GM18519 (cell line): Measurements from ENCODE around the gene EIPR1.
"Not testable (repeated sequence)": the region's sequence is repeated elsewhere in the genome, so short reads cannot be mapped to it uniquely, and the experiment has no call there.

ENCODE experiments used
- ATAC-seq: cut with Tn5 transposase; IDR thresholded peaks from one replicate; pipeline ENCODE4 v1.9.1; 2021; ENCODE audit warnings: mild to moderate bottlenecking, moderate library complexity; ENCODE audit not compliant: unreplicated experiment, low FRiP score

EIPR1 gene

DNA sequence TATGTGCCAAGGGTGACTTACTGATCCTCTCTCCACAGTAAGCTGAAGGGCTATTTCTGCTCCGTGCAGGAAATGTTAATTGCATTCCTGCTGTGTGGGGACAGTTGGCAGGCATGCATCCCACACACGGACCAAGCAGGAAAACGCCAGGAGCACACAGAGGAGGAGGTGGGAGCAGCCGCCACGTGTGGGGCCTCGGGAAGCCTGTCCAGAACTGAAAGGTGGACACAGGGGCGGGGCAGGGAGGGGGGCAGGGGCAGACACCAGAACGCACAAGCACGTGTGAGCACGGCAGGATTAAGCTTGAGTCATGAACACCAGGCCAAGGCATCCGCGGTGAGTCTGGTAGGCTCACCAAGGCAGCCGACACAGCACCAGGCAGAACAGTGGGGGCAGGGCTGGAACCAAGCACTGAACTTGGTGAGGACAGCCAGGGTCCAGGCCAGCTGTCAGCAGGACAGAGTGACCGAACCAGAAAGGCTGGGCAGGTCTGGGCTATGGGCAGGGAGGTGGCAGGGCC, 177.1 kb downstream of the EIPR1 start:
- no peak for ATAC-seq

DNA sequence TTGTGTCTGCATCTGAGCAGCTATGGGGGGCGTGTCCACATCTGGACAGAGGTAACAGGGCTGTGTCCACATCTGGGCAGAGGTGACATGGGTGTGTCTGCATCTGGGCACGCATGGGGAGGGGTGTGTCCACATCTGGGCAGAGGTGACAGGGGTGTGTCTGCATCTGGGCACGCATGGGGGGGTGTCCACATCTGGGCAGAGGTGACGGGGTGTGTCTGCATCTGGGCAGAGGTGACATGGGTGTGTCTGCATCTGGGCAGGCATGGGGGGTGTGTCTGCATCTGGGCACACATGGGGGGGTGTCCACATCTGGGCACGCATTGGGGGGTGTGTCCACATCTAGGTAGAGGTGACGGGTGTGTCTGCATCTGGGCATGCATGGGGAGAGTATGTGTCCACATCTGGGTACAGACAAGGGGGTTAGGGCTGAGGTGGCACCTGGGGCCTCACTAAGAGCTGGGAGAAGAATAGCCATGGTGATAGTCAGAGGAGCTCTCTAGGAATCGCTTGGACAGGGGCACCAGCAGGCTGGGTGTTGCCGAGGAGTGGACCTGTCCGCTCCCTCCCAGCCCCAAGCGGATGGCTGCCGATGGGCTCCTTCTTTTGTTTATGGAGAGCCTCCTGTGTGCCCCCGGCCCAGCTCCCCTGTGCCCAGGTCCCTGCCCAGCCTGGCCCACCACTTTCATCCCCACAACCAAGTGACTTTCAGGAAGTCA, 177.8 kb downstream of the EIPR1 start:
- ATAC-seq: no peak

DNA sequence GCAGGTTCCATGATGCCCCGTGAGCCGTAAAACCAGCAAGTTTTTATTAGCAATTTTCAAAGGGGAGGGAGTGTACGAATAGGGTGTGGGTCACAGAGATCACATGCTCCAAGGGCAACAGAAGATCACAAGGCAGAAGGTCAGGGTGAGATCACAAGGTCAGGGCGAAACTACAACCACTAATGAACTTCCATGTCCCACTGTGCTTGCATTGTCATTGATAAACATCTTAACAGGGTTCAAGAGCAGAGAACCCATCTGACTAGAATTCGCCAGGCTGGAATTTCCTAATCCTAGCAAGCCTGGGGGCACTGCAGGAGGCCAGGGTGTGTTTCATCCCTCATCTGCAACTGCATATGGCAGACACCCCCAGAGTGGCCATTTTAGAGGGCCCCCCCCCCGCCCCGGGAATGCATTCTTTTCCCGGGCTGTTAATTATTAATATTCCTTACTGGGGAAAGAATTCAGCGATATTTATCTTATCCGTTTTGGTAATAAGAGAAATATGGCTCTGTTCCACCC, 178.9 kb downstream of the EIPR1 start:
- not testable (repeated sequence) for ATAC-seq

DNA sequence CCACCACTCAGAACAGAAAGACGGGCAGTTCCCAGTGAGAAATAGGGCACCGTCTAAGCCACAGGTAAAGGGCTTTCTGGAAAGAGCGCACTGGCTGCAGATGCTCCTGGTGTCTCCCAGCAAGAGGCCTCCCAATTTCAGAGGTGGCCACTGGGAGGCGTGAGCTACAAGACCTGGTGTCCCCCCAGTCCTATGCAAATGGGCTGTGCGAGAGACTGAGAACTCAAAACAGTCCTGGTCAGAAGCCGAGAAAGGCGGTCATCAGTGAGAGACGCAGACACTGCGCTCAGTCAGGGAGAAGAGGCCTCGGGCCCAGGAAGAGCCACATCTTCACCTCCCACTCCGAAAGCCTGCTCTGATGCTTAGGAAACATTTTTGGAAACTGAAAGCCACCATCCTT, 179.5 kb downstream of the EIPR1 start:
- no peak for ATAC-seq

DNA sequence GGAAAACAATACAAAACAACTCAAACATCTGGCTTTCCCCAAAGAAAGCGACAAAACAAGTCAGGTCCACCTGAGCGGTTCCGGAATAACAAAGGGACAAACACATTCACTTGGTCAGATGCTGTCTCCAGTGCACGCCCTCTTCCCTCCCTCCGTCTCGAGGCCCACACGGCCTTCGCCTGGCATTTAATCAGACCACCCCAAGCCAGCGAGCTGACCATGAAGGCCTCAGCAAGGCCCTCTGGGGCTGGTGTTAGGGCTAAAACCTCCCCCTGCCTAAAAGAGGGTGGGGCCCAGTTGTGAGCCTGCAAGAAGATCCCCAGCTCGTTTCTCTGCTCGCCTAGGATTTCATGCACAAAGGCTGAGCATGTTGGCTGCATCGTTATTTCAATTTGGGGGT, 180.3 kb downstream of the EIPR1 start:
- no peak for ATAC-seq

DNA sequence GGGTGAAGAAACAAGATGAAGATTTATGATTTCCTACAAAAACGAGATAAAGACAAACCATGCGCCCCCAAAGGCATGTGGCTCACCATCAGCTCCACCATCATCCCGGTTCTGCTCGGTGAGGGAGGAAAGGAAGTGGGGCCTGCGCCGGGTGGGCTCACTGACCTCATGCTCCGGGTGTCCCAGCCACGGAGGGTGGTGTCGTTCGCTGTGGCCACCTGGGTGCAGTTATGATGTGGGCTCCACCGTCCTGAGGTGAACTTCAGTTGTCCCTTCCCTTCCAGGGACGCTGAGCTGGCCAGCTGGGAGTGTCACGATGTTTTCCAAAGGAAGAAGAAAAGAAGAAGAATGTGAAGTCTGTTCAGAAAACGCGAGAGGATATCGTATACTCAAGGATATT, 180.9 kb downstream of the EIPR1 start:
- no peak for ATAC-seq

DNA sequence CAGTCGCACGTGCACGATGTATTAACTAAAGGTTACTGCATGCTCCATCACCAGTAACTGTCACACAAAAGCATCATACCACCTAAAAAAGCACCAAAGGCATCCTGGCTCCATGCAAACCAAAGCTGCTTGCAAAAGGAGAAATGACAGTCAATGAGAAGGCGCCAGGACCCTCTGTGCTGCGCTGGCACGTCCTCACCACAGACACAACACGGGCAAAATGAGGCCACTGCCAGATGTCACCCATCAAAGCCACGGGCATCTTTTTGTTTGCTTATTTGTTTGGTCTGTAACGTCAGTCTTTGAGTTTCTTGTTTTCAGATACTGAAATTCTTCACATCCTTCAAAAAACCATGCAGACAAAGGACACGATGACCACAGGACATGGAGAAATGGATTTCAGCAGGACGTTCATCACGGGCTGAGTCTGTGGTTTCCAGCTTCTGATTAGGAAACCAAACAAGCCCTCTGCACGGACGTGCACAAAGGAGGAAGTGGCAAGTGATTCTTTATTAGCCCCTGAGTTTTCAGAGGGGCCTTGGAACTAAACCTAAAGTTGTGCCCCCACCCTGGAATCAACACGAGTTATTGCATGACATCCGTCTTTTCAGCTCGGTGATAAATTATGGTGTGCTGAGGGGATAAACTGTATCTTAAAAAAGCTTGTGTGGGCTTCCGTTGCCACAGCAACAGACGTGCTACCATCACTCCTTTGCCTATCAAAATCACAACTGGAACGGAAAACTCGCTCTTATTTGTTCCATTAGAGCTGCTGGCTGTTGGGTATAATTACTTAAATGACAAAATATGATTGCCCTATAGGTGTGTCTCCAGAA, 181.8 kb downstream of the EIPR1 start:
- no peak for ATAC-seq

DNA sequence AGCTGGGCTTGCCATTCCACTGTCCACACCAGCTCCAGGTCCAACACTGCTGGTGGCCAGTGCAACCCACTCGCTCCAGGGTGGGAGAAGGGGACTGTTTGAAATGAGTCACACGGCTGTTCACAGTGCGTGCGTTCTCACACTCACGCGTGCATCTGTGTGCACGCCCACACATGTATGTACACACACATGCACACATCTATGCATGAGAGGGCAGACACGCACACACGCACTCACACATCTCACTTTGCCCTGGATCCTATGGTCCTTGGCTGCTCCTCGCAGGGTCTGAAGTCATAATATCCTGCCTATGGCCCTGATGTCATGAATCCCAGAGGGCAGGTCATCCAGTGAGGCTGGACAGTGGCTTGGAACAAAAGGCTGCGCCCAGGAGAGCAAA, 182.8 kb downstream of the EIPR1 start:
- no peak for ATAC-seq

DNA sequence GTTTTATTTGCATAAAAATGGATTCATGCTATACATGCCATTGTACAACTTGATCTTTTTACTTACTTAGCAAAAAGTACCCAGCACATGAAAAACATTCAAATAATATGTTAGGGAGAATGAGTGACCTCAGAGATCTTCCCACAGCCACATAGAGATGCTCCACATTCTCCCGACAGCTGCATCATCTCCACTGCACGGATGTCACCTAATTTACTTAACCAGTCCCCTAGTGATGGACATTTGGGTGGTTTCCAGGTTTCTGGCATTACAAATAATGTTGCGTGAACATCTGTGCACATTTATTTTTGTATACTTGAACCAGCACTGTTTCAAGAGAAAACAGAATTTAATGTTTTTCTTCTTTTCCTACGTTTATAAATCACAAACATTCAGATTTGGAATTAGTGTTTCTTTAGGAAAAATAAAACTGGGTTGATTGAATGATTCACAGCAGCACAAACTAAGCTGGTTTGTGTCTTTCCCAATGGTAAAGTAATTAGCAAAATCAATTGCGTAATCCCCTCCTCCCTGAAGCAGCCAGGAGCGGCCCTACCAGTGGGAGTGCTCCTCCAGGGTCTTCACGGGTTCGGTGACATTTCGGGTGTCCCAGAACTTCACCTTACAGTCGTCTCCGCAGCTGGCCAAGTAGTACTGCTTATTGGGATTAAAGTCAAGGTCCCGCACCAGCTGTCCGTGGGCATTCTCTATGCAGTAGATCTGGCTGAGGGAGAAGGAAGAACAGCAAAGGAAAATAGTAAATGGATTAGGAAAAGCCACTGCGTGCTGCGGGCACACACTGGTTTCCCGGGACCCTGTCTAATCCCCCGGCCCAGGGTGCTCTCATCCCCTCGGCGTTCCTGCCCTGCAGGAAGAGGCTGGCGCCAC, 183.9 kb downstream of the EIPR1 start:
- no peak for ATAC-seq

DNA sequence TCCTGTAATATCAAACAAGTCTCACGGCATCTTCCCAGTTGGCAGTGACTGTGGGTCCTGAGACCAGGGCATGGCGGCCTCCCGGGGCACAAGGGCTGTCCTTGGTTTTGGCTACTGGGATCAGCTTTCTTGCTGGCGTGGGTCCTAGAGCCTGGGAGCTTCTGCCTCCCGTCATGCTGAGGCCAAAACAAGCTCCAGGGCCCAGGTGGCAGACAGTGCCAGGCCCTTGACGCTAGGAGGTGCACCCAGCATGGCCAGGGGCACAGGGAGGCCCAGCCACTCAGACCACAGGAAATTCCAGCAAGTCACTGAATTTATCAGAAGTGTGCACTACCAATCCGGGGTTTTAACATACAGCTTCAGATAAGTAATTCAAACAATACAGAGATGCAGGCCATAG, 184.7 kb downstream of the EIPR1 start:
- ATAC-seq: no peak

DNA sequence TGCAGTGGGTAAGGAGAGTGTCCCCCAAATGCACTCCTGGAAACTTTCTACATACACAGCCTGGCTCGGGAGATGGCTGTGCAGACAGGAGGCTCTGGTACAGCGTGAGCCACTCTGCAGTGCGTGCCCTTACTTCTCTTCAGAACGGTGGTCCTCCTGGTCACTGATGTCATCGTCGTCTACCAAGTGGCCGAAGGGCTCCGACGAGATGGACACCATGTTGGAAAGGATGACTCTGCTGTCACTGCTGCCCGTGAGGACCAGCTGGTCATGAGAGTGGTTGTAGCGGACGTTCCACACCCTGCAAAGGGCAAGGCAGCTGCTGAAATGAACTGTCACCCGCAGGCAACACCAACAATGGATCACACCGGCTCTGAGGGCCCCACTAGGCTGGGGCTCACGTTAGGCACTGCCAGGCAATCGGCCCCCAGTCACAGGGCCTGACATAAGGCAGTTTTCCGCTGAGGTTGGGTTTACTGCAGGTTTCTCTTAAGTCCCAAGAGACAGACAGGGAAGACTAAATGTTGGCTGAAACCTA, 185.3 kb downstream of the EIPR1 start:
- ATAC-seq: no peak

DNA sequence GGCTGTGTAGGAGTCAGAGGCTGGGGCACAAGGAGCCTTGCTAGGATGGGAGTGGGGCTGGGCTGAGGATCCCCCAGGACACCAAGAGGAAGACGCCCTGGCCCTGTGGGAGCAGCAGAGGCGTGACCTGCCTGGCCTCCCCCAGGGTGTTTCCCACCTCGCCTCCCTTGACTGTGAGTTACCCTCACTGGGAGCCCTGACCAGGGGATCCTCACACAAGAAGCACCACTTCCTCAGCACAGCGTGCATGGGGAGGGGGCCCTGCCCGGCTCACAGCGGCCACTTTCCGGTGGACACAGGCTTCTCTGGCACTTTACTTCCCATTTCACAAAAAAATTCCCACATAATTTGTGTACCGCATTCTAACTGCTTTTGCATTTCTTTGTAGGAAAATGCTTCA, 187.7 kb downstream of the EIPR1 start:
- no peak for ATAC-seq

DNA sequence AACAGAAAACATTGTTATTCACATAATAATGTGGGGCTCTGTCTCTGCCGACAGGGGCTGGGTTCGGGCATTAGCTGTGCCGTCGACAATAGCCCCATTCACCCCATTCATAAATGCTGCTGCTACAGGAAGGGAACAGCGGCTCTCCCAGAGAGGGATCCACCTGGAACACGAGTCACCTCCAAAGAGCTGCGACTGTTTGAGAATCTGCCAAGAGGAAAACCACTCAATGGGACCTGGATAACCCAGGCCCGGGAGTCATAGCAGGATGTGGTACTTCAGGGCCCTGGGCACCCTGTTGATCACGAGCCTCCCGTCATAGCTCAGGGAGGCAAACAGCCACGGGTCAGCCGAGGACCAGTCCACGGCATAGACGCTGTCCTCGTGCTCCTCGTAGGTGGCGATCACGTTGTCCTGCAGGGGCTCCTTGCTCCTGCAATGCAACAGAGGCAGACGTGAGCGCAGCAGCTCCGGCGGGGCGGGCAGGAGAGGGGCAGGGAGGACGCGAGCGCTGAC, 188.5 kb downstream of the EIPR1 start:
- ATAC-seq: no peak

DNA sequence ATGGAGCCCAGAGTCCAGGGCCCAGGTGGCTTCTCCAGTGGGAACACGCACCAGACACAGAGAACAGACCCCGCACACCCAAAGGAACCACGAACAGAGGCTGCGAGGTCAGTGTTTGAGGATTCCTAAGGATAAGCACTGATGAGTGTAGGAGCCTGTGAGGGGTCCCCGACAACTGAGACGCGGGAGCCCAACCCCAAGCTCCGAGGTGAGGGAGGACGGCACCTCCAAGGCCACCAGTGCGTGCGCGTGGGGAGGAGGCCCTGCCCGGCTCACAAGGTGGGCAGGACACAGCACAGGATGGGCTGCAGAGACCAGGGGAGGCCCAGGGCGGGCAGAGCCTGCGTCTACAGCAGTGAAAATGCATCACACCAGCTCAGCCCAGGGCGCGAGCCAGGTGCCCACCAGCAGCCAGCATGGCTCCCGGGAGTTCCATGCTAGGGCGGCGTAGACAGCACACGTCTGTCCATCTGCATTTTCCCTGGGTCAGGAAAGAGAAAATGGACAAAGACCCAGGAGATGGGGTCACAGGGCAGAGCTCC, 189.1 kb downstream of the EIPR1 start:
- ATAC-seq: no peak

DNA sequence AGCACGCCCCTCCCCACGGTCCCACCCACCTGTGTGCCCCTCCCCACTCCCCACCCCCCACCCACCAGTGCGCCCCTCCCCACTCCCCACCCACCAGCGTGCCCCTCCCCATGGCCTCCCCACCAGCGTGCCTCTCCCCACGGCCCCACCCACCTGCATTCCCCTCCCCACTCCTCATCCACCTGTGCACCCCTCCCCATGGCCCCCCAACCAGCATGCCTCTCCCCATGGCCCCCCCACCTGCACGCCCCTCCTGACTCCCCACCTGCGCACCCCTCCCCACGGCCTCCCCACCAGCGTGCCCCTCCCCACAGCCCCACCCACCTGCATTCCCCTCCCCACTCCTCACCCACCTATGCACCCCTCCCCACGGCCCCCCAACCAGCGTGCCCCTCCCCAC, 190.2 kb downstream of the EIPR1 start:
- ATAC-seq: no peak

DNA sequence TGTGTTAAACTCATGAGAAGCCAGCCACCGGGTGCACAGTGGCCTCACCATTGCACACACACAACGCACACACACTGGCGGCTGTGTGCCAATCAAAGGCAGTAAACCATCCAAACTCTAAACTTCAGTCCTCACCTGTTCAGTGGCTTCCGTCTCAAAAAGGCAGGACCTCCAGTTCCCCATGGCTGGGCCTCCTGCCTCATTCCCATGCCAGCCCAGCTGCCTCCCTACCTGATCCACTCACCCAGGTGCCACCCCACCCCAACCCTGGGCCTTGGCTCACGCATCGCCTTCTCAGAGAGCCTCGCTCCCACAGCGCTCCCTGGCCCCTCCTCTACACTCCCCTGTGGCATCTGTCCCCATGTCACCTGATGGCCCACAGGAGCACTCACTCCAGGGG, 190.9 kb downstream of the EIPR1 start:
- ATAC-seq: no peak

DNA sequence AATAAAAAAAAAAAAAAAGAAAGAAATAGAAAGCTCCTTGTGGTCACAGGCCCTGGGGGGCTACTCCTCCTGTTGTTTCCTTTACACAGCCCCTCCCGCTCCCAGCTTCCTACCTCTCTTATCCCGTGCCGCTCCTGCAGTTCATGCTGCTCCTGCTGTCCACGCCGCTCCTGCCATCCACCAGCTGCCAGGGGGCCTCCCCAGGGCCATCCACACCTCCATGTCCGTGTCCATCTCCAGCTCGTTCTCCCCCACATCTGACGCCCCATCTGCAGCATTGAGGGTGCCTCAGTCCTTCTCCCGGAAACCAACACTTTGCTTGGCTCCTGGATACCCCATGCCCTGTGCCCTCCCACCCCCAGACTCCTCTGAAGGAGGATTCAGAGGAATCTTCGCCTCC, 191.7 kb downstream of the EIPR1 start:
- ATAC-seq: no peak

DNA sequence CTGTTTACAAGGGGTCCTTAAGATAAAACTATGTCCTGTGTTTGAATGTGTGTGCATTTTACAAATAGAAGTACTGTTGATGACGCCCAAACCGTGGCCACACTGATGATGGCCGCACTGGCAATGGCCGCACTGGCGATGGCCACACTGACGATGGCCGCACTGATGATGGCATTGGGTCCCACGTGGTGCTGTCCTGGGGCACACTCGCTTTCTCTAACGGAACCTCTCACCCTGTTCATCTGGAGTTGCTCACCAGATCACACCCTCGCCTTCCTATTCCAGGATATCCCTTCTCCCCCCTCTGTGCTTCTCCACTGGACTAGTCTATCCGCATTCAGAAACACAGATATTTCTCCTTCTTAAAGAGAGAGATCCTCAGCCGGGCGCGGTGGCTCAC, 192.4 kb downstream of the EIPR1 start:
- no peak for ATAC-seq

DNA sequence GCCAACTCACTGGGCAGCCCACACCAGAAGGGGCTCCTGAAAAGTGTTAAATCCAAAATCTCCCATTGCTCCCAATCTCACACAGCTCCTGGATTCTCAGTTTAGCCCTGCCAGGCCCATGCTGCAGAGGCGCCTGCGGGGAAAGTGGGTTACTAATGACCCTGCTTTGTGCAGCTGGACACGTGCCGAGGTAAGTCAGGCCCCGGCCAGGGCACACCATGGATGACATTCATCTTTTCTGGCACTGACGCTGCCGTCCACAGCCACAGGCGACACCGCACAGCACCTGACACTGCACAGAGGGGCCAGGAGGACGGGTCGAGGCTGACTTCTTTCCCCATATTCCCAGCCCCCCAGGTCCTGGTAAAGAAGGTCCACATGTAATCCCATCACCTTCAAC, 193.5 kb downstream of the EIPR1 start:
- ATAC-seq: no peak

DNA sequence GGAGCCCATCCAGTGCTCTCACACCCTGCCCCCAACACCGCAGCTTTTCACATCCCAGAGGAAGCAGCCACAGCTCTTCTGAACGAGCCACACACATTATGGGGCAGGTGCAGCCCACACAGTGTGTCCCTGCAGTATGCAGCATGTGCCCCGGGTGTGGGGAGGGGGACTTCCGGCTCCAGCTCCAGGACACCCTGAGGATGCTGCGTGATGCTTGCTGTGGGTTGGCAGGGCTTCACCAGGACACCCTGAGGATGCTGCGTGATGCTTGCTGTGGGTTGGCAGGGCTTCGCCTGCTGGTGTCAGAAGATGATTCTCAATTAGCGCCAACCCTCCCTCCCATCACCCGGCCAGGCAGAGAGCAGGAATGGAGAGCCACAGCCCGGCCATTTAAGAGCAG, 193.9 kb downstream of the EIPR1 start:
- ATAC-seq: no peak
